CD4-positive, alpha-beta T cell treated with Interferon alpha-2 for 1 hour (primary cell): ENCODE data around the gene GSTO2.

Experiments used
- DNase-seq, 2 donors: peaks; one replicate each; pipeline ENCODE4 v3.0.0-alpha.2; 2020 to 2022

Gene GSTO2

GRCh38 chr10:104327745-104328645 is 59.0 kb downstream of the GSTO2 start:
- DNase-seq = peak in 1 of 2 donors; percentile 18

GRCh38 chr10:104328646-104328895 is 59.6 kb downstream of the GSTO2 start:
- DNase-seq = no peak

GRCh38 chr10:104328896-104329710 is 60.1 kb downstream of the GSTO2 start:
- peak; percentile 77 to 80 for DNase-seq

- DNase-seq = no peak
These were observed 60.8 kb downstream of the GSTO2 start for GRCh38 chr10:104329735-104330134.

GRCh38 chr10:104330168-104331110 is 61.5 kb downstream of the GSTO2 start:
- no peak for DNase-seq

- DNase-seq = no peak
These were observed 62.3 kb downstream of the GSTO2 start for GRCh38 chr10:104331208-104331838.

- no peak for DNase-seq
These were observed 63.5 kb downstream of the GSTO2 start for GRCh38 chr10:104332243-104333031.

- DNase-seq = peak; percentile 76 to 82
These were observed 64.2 kb downstream of the GSTO2 start for GRCh38 chr10:104333032-104333727.

GRCh38 chr10:104333728-104334373 is 64.9 kb downstream of the GSTO2 start:
- DNase-seq = no peak

- no peak for DNase-seq
These were observed 65.6 kb downstream of the GSTO2 start for GRCh38 chr10:104334561-104334960.

- no peak for DNase-seq
These were observed 66.1 kb downstream of the GSTO2 start for GRCh38 chr10:104334965-104335650.

GRCh38 chr10:104336821-104337467 is 68.0 kb downstream of the GSTO2 start:
- DNase-seq = no peak

GRCh38 chr10:104337521-104337984 is 68.6 kb downstream of the GSTO2 start:
- DNase-seq = peak; percentile 52 to 59

- peak; percentile 68 to 80 for DNase-seq
These were observed 69.2 kb downstream of the GSTO2 start, which contains the start of gene ITPRIP for GRCh38 chr10:104337985-104338735. TSS of gene ITPRIP (minus strand) at chr10:104338465. CDS start at chr10:104316051, 22,414 bp downstream.

GRCh38 chr10:104339469-104340110 is 70.6 kb downstream of the GSTO2 start:
- DNase-seq = no peak

GRCh38 chr10:104340111-104340526 is 71.1 kb downstream of the GSTO2 start:
- DNase-seq = no peak

- no peak for DNase-seq
These were observed 71.7 kb downstream of the GSTO2 start for GRCh38 chr10:104340641-104341040.
